PFSK-1 (cell line): ENCODE data around the gene CD99.

Source experiments
- FOXP2 ChIP-seq: optimal IDR thresholded peaks from 2 replicates; pipeline ENCODE3; 2011; ENCODE audit warnings: borderline replicate concordance, control low read depth, inconsistent platforms; ENCODE audit not compliant: insufficient read depth; ENCODE audit errors: extremely low read length, extremely low read depth
- POLR2AphosphoS5 ChIP-seq: IDR thresholded peaks from 2 replicates; pipeline ENCODE4 v1.6.1; 2012; ENCODE audit warnings: low read depth, mild to moderate bottlenecking, control low read depth, low read length, moderate library complexity
- SIN3A ChIP-seq: IDR thresholded peaks from 2 replicates; pipeline ENCODE4 v1.6.1; 2012; ENCODE audit warnings: mild to moderate bottlenecking, low read length, moderate library complexity, borderline replicate concordance; ENCODE audit not compliant: insufficient read depth
- TAF1 ChIP-seq: IDR thresholded peaks from 2 replicates; pipeline ENCODE4 v1.6.1; 2012; ENCODE audit warnings: low read length, control low read depth, borderline replicate concordance; ENCODE audit not compliant: insufficient read depth
- TF ChIP-seq, protein P1 (sequence below), 2 experiments: IDR thresholded peaks; 2 replicates each; pipeline versions ENCODE4 v1.6.1 to v1.8.0; 2011 to 2012; ENCODE audit warnings: low read depth in 2 of 2, low read length in 2 of 2, control low read depth in 1 of 2, inconsistent platforms in 1 of 2, mild to moderate bottlenecking in 1 of 2, moderate library complexity in 1 of 2; ENCODE audit not compliant: insufficient read depth in 1 of 2

CD99 gene

DNA sequence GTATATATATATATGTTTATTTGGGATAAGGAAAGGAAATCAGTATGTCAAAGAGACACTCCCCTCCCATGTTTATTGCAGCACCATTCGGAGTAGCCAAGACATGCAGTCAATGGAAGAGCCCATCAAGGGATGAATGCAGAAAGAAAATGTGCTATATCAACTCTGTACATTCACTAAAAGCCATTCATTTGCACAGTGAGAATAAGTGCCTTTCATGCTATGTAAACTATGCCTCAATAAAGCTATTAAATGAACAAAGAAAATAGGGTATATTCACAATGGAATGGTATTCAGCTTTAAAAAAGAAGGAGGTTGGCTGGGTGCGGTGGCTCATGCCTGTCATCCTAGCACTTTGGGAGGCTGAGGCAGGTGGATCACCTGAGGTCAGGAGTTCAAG lies 20.3 kb downstream of the CD99 start:
- TF ChIP-seq TAF1 = no peak
- TF ChIP-seq SIN3A = no peak
- TF ChIP-seq, protein P1, sequence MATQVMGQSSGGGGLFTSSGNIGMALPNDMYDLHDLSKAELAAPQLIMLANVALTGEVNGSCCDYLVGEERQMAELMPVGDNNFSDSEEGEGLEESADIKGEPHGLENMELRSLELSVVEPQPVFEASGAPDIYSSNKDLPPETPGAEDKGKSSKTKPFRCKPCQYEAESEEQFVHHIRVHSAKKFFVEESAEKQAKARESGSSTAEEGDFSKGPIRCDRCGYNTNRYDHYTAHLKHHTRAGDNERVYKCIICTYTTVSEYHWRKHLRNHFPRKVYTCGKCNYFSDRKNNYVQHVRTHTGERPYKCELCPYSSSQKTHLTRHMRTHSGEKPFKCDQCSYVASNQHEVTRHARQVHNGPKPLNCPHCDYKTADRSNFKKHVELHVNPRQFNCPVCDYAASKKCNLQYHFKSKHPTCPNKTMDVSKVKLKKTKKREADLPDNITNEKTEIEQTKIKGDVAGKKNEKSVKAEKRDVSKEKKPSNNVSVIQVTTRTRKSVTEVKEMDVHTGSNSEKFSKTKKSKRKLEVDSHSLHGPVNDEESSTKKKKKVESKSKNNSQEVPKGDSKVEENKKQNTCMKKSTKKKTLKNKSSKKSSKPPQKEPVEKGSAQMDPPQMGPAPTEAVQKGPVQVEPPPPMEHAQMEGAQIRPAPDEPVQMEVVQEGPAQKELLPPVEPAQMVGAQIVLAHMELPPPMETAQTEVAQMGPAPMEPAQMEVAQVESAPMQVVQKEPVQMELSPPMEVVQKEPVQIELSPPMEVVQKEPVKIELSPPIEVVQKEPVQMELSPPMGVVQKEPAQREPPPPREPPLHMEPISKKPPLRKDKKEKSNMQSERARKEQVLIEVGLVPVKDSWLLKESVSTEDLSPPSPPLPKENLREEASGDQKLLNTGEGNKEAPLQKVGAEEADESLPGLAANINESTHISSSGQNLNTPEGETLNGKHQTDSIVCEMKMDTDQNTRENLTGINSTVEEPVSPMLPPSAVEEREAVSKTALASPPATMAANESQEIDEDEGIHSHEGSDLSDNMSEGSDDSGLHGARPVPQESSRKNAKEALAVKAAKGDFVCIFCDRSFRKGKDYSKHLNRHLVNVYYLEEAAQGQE (IDR thresholded peaks at IDR 0.05; ENCODE audit: insufficient read depth in 1 of 2, low read depth in 2 of 2, low read length in 2 of 2) = no peak
- no peak for TF ChIP-seq POLR2AphosphoS5
- TF ChIP-seq FOXP2 = no peak

DNA sequence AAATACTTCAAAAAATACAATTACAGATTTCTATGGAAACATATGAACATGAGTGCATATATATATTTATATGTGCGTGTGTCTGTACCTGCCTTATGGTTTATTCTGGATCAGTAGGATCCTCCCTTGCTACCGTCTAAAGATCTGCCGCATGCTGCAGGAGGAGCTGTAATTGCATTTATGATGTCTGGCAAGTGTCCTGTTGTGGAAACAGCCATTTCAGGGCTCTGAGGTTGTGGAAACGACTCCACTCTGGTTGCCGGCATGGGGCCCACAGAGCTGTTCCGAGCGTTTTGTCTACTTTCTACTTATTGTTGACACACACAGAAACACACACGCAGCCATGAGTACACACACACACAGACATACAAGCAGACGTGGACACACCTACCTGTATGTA lies 21.3 kb downstream of the CD99 start:
- TF ChIP-seq POLR2AphosphoS5 (no peak), TAF1 (no peak), FOXP2 (no peak), SIN3A (no peak)
- TF ChIP-seq, protein P1 (IDR thresholded peaks at IDR 0.05; ENCODE audit: insufficient read depth in 1 of 2, low read depth in 2 of 2, low read length in 2 of 2) = no peak

DNA sequence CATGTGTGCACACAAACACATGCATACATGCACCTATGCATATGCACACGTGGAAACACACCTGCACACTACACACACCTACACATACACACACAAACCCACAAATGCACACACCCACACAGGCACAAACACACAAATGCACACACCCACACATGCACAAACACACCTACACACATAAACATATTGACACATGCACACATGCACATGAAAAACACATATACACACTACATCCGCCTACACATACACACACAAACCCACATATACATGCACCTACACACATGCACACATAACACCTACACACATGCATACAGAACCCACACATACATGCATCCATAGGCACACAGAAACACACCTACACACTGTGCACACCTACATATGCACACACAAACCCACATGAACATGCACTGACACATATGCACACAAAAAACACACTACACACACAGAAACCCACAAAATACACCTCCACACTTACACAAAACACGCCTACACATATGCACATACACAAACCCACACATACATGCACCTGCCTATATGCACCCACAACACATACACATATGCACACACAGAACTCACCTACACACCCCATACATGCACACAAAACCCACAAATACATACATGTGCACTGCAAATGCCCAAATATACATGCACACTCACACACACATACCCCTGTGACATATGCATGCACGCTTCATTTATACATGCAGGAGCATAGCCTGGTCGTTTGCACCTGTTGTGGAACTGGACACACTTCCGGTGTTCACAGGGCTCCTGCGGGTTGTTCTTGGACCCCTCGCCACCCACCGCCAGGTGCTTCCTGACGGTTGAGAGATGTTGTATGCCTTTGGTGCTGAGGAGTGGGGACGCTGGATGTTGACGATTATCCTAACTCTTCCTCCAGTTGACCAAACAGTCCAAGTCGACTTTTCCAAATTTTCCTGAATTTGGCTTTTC lies 22.1 kb downstream of the CD99 start:
- TF ChIP-seq TAF1 (no peak), POLR2AphosphoS5 (no peak)
- TF ChIP-seq, protein P1 (IDR thresholded peaks at IDR 0.05; ENCODE audit: insufficient read depth in 1 of 2, low read depth in 2 of 2, low read length in 2 of 2) = no peak

DNA sequence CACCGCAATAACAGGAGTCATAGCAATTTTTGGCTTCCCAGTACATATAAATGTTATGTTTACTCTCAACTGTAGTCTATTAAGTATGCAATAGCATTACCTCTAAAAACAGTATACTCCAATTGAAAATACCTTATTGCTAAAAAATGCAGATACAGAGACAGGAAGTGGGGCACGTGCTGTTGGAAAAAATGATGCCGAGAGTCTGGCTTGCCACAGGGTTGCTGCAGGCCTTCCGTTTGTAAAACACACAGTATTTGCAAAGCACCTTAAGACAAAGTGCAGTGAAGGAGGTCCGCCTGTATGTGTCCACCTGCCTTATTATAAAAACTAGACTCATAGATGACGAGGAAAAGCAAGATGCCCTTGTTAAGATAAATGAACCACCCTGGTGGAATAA lies 23.5 kb downstream of the CD99 start:
- TF ChIP-seq SIN3A (no peak), POLR2AphosphoS5 (no peak), FOXP2 (no peak), TAF1 (no peak)
- TF ChIP-seq, protein P1 (IDR thresholded peaks at IDR 0.05; ENCODE audit: insufficient read depth in 1 of 2, low read depth in 2 of 2, low read length in 2 of 2) = no peak
